ENCODE data around the gene RIPOR3.
"Not testable (repeated sequence)": the region's sequence is repeated elsewhere in the genome, so short reads cannot be mapped to it uniquely, and the experiment has no call there.

The RIPOR3 gene

GRCh38 chr20:50703651-50704438, 12.5 kb upstream of the RIPOR3 start:
- not testable (repeated sequence) for DNase-seq (ENCODE audit: low read depth in 2 of 2)

GRCh38 chr20:50701041-50701963, 10.0 kb upstream of the RIPOR3 start:
- no peak for DNase-seq (ENCODE audit: low read depth in 2 of 2)

GRCh38 chr20:50699688-50700087, 8.3 kb upstream of the RIPOR3 start:
- no peak for DNase-seq (ENCODE audit: low read depth in 2 of 2)

GRCh38 chr20:50698255-50698654, 6.9 kb upstream of the RIPOR3 start:
- DNase-seq (ENCODE audit: low read depth in 2 of 2) = not testable (repeated sequence)

- DNase-seq (ENCODE audit: low read depth in 2 of 2) = no peak
These were observed 4.0 kb upstream of the RIPOR3 start for GRCh38 chr20:50695135-50695872.

GRCh38 chr20:50694379-50695134, 3.2 kb upstream of the RIPOR3 start:
- DNase-seq (ENCODE audit: low read depth in 2 of 2) = no peak

DNA sequence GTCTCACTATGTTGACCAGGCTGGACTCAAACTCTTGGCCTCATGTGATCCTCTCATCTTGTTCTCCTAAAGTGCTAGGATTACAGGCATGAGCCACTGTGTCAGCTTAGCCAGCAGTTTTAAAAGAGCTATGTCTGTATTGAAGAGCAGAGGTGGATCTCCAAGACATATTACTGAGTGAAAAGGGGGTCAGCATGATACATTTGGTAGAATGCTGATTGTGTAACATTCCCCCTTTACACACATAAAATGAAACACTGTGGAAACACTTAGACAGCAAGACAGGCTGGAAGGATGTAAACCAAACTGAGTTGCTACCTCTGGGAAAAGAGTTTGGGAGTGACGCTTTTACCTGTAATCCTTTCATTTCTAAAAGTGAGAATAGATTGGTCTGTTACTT, 1.7 kb upstream of the RIPOR3 start:
- no peak for DNase-seq (ENCODE audit: low read depth in 2 of 2)

GRCh38 chr20:50692552-50692933, 1.2 kb upstream of the RIPOR3 start:
- DNase-seq (ENCODE audit: low read depth in 2 of 2) = no peak

DNA sequence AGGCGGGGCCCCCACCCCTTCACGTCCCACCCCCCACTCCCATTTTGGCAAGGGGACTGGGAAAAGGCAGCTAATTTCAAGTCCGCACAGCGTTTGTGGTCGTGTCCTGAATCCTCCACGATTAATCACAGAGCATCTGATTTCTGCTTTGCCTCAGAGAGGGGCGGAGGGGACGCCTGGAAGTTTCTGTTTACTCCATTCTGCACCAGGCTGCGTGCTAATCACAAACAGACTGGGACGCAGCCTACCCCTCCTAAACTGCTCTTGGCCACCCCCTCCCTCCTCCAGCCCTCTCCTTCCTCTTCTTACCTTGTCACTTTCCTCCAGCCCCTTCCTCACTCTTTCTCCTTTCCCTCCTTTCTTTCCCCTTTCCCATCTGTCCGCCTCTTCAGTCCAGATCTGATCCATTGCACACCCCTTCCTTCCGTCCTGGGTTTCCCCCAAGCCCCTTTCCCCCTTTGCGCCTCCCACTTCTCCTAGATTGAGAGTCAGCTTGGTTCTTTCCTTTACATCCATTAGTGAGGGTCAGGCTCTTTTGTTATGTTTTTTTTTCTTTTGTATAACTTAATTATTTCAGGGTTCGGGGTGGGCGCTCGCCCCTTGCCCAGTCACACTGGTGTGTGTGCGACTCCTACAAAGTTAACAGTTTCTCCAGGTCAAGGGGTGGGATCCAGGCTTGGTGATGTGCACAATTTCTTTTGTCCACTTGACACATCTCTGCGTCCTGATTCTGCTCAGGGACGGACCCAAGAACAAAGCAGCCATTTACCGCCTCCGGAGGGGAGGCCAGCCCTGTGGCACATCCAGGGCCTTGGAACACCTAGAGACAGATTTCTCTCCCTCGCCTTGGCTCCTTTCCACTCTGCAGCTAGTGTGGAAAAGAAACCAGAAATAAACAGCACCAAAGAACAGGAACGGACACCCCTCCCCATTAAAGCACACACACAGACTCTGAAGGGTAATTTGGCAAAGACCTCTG, 520 bp upstream of the RIPOR3 start:
- no peak for DNase-seq (ENCODE audit: low read depth in 2 of 2)

DNA sequence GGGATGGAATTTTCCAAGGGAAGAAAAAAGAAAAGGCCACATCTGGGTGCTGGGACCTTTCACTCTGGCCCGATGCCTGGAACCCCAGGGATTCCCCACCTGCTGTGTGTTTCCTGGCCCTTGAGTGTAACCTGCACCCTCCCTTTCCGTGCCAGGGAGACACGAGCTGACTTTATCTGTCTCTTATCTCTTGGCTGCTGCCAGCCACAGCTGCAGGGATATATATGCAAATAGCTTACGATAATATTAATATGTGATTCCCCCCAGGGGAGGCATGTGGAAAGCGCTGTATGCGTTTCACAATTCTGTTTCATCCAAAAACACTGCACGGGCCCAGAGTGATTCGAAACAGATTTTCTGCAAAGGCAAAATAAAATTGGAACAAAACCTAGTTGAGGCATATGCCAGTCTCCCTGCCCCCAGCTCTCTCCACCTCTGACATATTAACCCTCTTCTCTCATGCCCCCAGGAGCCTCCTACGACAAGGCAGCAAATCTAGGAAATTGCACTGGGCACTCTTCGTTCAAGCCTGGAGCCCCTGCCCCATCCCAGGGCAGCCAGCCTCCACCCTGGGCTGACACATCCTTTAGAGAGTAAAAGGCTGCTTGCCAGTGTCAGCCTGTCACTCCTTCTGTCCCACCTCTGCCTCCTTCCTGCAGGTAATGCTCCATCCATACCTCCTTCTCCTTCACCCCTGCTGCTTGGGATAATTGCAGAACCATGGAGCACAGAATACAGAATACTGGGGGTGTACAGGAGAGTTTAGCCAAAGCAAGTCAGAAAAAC, 1.3 kb downstream of the RIPOR3 start:
- DNase-seq (ENCODE audit: low read depth in 2 of 2) = no peak

DNA sequence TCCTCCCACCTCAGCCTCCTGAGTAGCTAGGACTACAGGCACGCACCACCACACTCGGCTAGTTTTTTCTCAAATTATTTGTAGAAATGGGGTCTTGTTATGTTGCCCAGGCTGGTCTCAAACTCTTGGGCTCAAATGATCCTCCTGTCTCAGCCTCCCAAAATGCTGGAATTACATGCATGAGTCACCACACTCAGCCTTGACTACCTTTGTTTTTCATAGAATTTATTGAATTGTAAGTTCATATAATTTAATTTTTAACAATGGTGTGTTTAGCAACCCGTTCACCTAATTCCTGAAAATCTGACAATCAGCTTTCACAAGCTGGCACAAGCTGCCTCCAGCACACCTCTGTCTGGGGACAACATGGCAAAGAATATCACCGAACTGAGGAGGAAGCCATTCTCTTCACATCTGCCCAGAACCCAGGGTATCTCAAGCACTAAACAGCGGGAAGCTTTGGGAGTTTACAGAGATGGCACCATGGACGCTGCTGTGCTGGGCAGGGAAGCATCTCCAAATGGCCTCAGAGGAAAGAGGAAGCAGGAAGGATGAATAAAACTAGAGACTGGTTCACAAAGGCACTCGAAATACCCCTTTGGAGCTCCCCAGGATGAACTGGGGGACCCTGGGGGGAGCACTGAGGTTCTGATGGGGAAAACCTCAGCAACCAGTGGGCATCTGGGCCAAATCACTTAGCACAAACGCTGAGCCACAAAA, 2.9 kb downstream of the RIPOR3 start:
- DNase-seq (ENCODE audit: low read depth in 2 of 2) = no peak

- DNase-seq (ENCODE audit: low read depth in 2 of 2) = no peak
These were observed 4.5 kb downstream of the RIPOR3 start for GRCh38 chr20:50686821-50687220.

GRCh38 chr20:50683570-50683969, 7.8 kb downstream of the RIPOR3 start:
- no peak for DNase-seq (ENCODE audit: low read depth in 2 of 2)

DNA sequence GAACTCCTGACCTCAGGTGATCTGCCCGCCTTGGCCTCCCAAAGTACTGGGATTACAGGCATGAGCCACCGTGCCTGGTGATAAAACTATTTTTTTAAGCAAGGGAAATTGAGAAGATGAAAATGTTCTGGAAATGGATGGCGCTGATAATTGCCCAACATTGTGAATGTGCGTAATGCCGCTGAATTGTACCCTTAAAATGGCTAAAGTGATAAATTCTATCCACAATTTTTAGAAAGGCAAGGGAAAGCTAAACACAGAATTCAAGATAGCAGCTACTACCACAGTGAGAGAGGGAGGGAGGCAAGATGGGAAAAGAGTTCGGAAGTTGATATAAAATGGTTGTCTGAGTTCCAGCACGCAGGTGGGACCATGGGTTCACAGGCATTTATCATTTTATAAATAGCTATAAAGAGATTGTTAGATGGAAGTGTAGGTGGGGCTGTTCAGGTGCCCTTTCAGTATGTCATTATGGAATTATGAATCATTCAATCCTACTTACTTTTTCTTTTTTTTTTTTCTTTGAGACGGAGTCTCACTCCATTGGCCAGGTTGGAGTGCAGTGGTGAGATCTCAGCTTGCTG, 8.3 kb downstream of the RIPOR3 start:
- DNase-seq (ENCODE audit: low read depth in 2 of 2) = no peak

DNA sequence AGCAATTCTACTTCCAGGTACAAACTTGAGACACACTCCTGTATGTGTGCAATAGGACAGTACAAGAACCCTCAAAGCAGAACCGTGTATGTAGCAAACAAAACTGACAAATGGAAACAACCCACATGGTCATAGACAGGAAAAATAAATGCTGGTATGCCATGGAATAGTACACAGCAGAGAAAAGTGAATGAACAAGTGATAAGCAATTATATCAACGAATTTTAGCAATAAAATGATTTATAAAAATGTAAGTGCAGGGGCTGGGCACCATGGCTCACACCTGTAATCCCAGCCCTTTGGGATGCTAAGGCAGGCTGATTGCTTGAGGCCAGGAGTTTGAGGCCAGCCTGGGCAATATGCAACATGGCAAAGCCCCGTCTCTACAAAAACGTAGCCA, 9.3 kb downstream of the RIPOR3 start:
- DNase-seq (ENCODE audit: low read depth in 2 of 2) = no peak

DNA sequence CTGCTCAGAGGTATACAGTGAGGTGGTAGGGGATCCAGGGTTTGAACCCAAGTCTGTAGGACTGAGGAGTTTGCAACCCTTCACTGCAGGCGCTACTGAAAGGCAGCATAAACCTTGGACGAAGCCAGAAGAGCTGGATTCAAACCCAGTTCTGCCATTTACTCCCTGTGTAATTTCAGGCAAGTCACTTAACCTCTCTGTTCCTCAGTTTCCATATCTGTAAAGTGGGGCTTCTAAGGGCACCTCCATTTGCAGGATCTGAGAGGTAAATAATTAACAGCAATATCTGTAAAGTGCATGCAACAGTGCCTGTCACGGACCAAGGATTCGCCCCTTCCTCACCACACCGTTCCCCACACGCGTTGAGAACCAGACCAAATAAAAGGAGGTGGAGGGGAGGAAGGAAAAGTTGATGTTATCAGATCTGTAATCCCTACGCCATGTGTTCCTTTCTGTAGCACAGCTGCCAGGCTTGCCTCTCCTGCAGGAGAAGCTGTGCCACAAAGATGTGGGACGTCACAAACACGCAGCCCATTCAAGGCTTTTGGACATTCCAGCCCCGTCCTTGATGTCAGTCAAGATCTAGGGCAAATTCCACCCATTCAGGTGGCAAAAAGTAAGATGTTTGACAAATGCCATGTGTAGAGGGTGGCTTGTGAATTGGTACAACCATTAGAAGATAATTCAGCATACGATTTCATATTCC, 9.8 kb downstream of the RIPOR3 start:
- no peak for DNase-seq (ENCODE audit: low read depth in 2 of 2)

DNA sequence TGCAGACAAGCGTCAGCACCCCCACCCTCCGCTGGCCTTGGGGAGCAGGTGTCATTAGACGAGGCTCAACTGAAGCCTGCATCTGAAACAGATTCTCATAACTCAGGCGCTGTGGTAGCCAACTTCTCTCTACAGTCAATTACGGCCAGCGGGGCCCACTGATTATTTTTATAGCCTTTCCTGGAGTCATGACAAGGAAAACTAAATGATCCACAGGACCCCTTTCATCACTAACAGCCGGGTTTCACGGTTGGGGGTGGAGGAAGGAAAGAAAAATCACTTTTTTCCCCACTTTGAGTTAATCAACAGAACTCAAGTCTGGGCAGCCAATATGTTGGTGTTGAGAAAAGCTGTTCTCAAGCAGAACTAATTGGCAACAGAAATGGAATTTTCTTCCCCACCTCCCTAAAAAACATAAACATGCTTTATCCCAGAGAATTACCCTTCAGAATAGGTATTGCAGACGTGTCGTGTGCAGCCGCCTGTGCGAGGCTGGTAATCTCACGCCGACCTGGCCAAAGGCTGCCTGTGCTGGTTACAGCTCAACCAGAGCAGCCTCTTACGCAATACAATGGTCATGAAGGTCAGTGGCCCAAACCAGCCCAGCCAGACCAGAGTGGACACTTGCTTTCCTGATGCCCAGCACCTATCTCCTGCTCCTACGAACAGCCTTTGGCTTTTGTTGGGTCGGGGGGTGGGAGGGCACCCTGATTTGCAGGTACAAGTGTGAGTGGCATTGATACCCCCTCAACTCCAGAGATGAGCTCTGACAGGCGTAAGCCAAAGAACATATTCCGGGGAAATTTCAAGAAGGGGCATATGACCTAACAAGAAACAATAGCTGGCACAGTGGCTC, 11.0 kb downstream of the RIPOR3 start:
- no peak for DNase-seq (ENCODE audit: low read depth in 2 of 2)
